OCI-M2 (cell line): ENCODE data around the gene SLCO4C1.

Experiments
- DNase-seq: peaks from one replicate; lab custom pipeline; 2025; ENCODE audit not compliant: unreplicated experiment; lab: John Stamatoyannopoulos, UW

The SLCO4C1 gene

DNA sequence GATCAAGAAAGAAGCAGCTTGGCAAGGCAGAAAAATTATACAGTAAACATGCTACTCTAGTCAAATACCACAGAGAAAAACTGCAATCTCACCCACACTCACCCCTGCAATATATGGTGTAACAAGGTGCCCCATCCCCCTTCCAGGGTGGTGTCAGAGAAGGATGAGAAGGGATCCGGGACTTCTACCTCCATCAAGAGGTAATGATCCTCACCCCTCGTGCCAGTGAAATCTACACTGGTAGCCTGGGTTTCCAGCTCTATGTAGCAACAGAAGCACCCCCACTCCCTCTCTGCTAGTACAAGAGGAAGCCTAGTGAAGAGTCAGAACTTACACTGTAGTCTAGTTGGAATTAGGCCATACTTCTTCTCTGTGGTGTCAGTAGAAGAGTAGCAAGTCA, 18.9 kb downstream of the SLCO4C1 start:
- DNase-seq = no peak

DNA sequence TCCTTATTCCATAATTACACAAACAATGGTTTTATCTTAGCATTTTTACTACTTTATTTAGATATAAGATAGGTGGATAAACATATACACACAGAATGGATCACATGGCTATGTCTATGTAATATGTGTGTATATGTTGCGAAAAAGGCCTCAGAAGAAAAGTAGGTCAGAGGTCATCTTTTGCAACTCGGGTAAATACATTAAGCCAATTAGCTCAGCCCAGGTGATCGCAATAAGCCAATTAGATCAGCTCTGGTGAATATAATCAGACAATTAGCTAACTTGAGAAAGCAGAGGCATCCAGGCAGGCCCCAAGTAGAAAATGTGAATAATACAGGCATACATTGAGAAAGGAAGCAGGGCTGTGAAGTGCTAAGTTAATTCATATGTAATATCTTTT, 24.3 kb downstream of the SLCO4C1 start:
- DNase-seq = no peak

DNA sequence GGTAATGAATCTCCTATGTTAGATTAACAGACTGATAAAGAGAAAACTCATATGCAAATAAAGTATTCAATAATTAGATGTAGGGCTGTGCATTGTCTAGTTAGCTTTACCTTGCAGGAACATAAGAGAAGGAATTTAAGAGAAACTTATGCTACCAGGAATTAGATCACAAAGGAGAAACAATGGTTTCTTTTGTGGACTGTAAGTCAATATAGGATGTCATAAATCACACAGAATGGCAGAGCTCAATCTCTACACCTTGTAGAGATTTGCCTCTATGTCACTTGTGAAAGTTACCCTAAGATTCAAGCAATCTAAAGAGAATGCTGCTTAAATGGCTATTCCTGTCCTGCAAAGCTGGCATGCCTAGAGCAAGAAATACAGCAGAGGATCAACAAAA, 26.0 kb downstream of the SLCO4C1 start:
- DNase-seq = no peak

DNA sequence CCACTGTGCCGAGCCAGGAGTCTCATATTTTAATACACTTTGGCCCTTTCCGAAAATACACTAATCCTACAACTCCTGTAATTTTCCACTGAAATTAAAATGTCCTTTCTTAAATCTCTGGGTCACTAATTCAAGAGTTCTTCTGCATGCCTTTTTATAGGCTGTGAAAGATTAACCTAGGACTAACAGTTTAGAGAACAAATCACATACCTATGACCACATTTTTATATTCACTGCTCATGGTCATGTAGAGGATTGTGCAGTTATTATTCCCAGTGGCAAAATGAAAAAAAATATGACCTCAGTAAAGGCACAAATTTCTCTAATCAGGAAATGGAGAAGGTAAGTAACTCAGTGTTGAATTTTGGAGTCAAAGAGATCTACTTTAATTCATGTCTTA, 33.4 kb downstream of the SLCO4C1 start:
- DNase-seq = no peak

DNA sequence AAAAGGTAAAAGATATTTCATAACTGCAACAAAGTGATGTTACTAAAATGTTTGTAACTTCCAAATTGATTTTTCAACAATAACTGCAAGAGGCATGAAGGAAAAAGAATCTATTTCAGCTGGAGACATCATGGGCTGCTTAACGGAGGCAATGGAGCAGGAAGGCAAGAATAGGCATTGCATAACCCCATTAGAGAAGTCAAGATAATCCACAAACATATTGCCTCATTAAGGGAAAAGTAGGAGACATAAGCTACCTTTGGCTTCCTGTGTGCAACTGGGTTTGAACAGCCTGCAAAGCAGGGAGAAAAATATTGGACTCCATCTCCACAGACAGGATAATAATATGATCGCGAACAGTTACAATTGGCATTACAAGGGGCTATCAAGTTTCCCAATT, 46.7 kb downstream of the SLCO4C1 start:
- DNase-seq = no peak

DNA sequence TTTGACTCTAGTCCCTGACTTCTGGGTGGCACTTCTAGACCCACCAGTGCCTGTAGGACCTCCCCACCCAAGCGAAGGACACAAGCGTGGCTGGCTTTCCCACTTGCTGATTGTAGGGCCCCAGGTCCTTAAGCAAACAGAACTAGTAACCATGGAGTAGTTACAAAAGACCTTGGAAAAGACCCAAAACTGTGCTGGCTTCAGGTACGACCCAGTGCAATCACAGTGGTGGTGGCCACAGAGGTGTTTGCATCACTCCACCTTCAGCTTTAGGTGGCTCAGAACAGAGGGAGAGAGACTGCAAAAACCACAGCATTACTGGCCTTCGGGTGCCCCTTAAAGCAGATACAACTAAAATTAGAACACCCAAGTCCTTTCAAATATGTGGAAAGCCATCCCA, 52.9 kb downstream of the SLCO4C1 start:
- no peak for DNase-seq

DNA sequence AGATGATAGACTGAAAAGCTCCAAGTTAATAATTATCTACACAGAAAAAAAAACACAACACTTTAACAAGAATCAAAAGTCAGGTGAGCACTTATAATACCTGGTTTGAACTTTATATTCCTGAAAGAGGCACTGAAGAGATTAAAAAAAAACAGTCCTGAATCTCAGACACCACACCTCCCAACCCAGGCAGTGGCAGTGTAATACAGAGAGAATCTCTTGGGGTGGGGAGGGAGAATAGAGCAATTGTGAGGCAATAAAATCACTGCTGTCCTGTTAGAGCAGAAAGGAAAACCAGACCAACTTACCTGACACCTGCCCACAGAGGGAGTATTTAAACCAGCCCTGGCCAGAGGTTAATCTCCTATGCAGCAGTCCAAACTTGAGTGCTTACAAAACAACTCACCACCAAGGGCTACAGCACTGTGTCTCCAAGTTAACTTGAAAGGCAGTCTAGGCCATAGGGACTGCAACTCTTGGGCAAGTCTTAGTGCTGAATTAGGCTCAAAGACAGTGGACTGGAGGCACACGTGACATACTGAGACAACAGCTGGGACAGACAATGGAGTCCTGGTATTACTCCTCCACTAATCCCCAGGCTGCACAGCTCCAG, 54.2 kb downstream of the SLCO4C1 start:
- DNase-seq = no peak

DNA sequence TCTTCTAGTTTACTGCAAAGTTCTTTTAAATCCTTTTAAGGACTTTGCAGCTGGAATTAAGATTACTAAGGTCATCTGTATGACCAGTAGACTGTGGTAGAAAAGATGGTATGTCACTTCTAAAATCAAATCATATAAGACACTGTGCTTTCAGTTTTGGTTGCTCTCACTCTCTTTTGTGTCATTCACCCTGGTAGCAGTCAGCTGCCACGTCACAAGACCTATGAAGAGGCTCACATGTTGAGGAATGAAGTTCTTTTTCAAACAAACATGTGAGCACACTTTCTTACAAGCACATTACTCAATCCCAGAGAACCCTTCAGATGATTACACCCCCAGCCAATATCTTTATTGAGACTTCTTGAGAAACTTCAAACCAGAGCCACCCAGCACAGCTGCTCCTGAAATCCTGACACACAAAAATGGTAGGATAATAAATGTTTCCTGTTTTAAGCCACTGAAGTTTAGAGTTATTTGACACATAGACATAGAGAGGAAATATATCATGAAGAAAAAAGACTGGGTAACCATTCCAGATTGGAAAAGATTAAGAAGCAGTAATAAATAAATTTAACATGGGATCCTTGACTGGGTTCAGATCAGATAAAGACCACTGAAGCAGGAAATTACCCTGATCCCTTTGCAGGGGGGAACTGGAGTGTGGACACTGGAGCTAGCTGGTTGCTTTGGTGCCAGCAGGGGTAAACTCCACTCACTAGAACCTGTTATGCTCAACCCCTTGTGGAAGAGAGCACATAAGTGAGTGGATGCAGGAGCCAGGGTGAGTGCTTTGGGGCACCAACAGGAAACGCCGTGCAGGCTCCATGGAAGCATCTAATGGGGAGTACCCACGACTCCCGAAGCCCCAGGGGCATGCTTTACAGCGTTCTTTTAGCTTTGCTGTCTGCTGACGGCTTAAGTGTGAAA, 64.1 kb downstream of the SLCO4C1 start:
- DNase-seq = no peak

DNA sequence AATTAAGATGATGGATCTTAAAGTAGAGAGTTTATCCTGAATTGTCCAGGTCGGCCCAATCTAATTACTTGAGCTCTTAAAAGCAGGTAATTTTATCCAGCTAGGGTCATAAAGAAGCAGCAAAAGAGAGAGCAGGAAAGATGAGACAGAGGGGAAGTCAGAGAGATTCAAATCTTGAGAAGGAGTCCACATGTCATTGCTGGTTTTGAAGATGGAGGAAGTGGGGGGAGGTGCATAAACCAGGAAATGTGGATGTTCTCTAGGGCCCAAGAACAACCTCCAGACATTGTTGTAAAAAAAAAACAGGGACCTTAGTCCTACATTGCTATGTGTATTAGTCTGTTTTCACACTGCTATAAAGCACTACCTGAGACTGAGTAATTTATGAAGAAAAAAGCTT, 66.4 kb downstream of the SLCO4C1 start:
- no peak for DNase-seq

DNA sequence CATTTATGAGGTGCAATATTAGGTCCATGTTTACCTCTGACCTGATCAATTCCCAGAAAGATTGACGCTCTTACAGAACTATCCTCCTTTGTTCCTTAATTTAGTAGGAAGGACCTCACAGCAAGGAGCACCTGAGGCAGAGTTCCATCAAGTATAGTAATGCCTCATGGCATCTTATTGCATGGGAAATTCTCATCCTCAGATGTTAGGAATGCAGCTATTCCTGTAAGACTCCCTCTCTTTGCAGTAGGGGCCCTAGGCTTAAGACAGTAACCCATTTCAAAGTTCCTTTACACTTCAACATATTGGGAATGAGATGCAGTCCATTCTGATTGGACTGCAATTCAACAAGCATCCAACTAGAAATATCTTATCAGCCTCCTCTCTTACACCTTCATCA, 69.8 kb downstream of the SLCO4C1 start:
- DNase-seq = no peak

DNA sequence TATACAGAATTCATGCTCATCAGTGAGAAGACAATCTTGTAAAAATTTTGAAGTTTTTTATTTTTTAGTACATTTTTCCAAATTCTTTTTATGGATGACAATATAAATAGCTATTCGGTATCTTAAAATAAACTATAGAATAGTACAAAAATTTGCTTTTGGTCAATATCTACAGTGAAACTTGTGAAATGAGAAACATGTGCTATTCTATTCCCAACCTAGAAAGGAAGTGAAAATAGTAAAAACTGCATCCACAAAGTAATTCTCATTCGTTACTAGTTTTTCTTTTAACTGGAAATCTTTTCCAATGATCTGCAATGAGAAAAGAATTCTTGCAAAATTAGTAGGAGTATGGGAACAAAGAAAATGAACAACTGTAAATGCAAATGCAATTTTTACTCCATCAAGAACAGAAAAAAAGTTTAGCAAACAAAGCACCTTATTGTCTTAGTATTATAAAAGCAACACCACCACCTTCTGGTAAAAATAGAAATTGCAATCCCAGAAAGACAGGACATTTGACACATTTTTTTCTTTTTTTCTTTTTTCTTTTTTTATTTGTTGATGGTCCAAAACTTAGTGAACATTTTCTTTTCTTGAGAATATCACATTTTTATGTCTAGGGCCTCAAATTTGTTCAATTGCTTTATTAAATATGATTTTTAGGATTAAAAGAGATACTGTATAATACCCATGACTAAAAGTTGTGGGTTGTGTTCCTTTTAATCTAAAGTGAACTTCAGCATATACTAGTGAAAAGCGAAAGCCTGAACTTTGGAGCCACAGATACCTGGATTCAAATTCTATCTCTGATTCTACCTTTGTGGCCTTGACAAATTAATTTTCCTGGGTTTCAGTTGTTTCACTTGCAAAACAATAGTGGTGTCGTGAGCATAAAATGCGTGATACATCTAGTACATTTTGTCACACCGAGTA, 72.3 kb downstream of the SLCO4C1 start:
- DNase-seq = peak; percentile 13

DNA sequence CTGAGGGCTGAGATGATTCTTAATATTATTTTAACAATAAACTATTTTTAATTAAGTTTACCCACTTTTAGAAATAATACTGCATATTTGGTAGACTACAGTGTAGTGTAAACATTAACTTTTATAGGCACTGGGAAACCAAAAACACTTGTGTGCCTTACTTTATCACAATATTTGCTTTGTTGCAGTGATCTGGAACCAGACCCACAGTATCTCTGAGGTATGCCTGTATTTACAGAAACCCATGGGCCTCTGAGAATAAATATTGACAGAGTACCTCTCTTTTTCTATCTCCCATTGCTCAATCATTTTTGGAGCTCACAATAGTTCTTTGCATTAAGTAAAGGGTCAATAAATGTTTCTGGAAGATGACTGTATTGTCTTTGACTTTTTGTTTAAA, 73.3 kb downstream of the SLCO4C1 start:
- DNase-seq = no peak

DNA sequence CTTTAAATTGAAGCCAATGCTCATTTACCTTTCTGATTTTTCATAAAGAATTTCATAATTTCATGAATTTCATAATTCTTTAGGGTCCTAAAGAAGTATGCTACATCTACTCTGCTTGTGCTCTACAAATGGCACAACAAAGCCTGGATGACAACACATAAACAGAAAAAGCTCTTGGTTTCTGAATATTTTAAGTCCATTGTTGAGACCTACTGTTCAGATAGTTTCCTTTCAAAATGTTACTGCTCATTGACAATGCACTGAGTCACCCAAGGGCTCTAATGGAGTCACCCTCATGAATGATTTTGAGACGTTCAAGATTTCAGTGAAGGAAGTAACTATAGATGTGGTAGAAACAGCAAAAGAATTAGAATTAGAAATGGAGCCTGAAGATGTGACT, 74.1 kb downstream of the SLCO4C1 start:
- DNase-seq = no peak

DNA sequence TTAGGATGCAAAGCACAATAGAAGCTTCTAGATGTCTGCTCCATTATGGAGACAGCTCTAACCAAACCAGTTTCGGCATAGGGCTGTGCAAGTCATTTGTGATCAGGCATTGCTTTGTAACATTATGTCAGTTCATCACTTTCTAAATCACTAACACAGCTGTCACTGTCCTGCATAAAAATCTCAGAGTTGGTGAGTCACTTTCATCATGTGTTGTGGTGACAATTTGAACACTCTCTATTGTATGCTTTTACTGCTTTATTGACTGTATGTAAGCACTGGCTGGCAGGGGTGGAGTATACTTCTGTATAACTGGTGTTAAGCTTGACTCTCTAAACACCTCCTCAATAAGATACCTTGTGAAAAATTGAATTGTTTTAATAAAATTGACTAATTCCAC, 77.9 kb downstream of the SLCO4C1 start:
- no peak for DNase-seq

DNA sequence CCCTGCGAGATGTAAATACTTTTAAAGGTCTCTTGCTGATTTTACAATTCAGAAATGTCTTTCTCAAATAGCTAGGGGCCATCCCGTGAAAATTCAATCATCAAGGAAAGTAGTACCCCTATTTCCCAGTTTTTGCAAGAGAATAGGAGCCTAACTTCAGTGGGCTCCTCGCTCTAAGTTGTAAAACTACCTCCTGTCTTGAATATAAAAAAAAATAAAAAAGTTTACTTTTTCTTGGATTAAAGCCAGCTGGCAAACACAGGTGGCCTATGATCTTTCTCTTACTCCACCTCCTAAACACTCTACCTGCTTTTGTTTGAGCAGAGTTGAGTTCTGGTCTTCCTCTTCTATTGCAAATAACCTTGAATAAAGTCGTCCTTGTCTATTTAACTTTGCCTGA, 79.4 kb downstream of the SLCO4C1 start:
- DNase-seq = no peak

DNA sequence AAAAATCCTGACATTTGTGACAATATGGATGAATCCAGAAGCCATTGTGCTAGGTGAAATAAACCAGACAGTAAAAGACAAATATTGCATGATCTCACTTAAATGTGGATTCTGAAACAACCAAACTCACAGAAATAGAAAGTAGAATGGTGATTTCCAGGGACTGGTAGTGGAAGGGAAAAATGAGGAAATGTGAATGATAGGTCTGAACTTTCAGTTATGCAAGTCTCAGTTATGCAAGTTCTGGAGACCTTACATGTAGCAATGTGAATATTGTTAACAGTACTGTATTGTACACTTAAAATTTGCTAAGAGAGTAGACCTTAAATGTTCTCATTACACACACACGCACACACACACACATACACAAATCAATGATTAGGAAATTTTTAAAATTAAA, 84.9 kb downstream of the SLCO4C1 start:
- DNase-seq = no peak

DNA sequence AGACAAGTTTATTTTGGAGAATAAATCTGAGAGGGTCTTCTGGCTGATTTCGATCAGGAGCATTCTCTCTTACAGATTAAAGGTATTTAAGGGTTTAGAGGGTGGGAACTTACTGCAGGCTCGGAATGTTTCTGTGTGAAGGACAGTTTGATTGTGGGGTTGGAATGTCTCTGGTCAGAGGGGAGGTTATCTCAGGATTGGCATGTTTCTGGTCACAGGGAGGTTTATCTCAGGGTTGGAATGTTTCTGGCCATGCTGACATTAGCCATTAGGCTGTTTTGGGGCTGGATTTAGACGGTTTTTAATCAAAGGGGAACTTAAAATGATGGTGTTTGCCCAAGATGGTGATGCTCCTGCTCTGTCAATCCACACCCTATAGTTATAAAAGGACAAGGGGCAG, 95.2 kb downstream of the SLCO4C1 start:
- no peak for DNase-seq

DNA sequence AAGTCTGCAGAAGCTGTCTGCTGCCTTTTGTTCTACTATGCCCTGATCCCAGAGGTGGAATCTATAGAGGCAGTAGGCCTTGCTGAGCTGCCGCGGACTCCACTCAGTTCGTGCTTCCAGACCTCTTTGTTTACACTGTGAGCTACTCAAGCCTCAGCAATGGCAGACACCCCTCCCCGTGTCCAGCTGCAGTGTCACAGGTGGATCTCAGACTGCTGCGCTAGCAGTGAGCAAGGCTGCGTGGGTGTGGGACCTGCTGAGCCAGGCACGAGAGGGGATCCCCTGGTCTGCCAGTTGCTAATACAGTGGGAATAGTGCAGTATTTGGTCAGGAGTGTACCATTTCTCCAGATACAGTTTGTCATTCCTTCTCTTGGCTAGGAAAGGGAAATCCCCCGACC, 99.6 kb downstream of the SLCO4C1 start:
- no peak for DNase-seq
